Ishikawa (cell line): ENCODE data around the gene BTBD9.

Experiments
- CEBPB ChIP-seq: IDR thresholded peaks from 2 replicates; pipeline ENCODE4 v1.6.1; 2012
- EGR1 ChIP-seq: IDR thresholded peaks from 2 replicates; pipeline ENCODE4 v1.6.1; 2012
- EP300 ChIP-seq: IDR thresholded peaks from 2 replicates; pipeline ENCODE4 v1.6.1; 2012; ENCODE audit warnings: borderline replicate concordance
- MAX ChIP-seq: IDR thresholded peaks from 2 replicates; pipeline ENCODE4 v1.6.1; 2012
- NFIC ChIP-seq: IDR thresholded peaks from 2 replicates; pipeline ENCODE4 v1.6.1; 2012
- TAF1 ChIP-seq: IDR thresholded peaks from 2 replicates; pipeline ENCODE4 v1.6.1; 2012; ENCODE audit warnings: low read depth, mild to moderate bottlenecking
- TCF12 ChIP-seq: IDR thresholded peaks from 2 replicates; pipeline ENCODE4 v1.6.1; 2012; ENCODE audit warnings: low read depth
- USF1 ChIP-seq: IDR thresholded peaks from 2 replicates; pipeline ENCODE4 v1.6.1; 2012
- YY1 ChIP-seq: IDR thresholded peaks from 2 replicates; pipeline ENCODE4 v1.6.1; 2012; ENCODE audit warnings: low read depth
- ZBTB7A ChIP-seq: IDR thresholded peaks from 2 replicates; pipeline ENCODE4 v1.6.1; 2012; ENCODE audit warnings: low read depth

- TF ChIP-seq CEBPB (no peak), USF1 (no peak), EP300 (no peak), YY1 (no peak), TAF1 (no peak), EGR1 (no peak), ZBTB7A (no peak), MAX (no peak), TCF12 (no peak), NFIC (no peak)
Observed at GRCh38 chr6:38555606-38556005, 84.1 kb downstream of the BTBD9 start.
